Measurements from ENCODE around the gene ZNRF3. TPM values are rescaled to one million over a fixed set of nuclear protein-coding genes. Genes with fewer than 3 reads are reported as not detected.

ZNRF3 gene
- polyA plus RNA-seq, 3 donors, result 0.13 TPM; not detected in 2

DNA sequence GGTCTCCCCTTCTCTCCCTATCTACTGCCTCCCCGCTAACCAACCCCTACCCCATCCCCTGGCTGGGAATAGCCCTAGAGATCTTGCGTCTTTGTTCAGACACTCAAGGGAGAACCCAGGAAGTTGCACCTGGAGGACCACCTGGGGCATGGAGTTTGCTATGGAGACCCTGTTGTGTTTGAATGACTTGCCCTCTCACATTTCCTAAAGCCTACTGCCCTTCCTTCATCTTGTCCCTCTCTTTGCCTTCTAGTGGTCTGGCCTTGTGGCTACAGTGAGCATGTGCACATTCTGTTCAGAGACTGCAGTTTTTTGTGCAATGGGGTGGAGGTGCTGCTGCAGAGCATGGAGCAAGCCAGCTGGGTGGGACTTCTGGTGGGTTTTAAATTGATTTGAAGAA lies 42.5 kb downstream of the ZNRF3 start:
- Histone ChIP-seq H2AFZ (ENCODE audit: insufficient read depth, low read depth, low read length, poor library complexity, severe bottlenecking) (no peak overlapping the region), H3K4me3 (replicated peaks in 1 of 3; ENCODE audit: low read depth in 2 of 3, low read length in 3 of 3) (no peak overlapping the region), H3K27me3 (ENCODE audit: control insufficient read depth in 2 of 2, insufficient read depth in 2 of 2, low read length in 2 of 2) (peaks cover 0 to 3% of the 10 kb centered on the region in 2 donors), H4K20me1 (ENCODE audit: insufficient read depth, low read length) (no peaks in the 10 kb centered on the region), H3K79me2 (ENCODE audit: insufficient read depth, low read length) (no peaks in the 10 kb centered on the region), H3K9me3 (replicated peaks in 1 of 2; ENCODE audit: control insufficient read depth in 1 of 2, insufficient read depth in 1 of 2, low read length in 2 of 2) (no peaks in the 10 kb centered on the region), H3K9ac (ENCODE audit: insufficient read depth, low read length, poor library complexity, severe bottlenecking) (no peak overlapping the region), H3K27ac (ENCODE audit: low read depth in 1 of 2, low read length in 2 of 2) (no peak overlapping the region), H3K4me2 (replicated peaks; ENCODE audit: extremely low read depth, low read length, poor library complexity, severe bottlenecking) (no peak overlapping the region), H3K4me1 (ENCODE audit: control insufficient read depth in 1 of 2, insufficient read depth in 2 of 2, low read length in 2 of 2) (no peaks in the 10 kb centered on the region), H3K36me3 (replicated peaks in 1 of 2; ENCODE audit: control insufficient read depth in 1 of 2, insufficient read depth in 2 of 2, low read length in 2 of 2) (no peaks in the 10 kb centered on the region)
- no peak for DNase-seq
- WGBS (ENCODE audit: insufficient coverage), result no CpG with 5 or more reads among the region's 2 CpGs
- no peak overlapping the region for H3K27ac Mint-ChIP-seq
- TF ChIP-seq, protein P1, sequence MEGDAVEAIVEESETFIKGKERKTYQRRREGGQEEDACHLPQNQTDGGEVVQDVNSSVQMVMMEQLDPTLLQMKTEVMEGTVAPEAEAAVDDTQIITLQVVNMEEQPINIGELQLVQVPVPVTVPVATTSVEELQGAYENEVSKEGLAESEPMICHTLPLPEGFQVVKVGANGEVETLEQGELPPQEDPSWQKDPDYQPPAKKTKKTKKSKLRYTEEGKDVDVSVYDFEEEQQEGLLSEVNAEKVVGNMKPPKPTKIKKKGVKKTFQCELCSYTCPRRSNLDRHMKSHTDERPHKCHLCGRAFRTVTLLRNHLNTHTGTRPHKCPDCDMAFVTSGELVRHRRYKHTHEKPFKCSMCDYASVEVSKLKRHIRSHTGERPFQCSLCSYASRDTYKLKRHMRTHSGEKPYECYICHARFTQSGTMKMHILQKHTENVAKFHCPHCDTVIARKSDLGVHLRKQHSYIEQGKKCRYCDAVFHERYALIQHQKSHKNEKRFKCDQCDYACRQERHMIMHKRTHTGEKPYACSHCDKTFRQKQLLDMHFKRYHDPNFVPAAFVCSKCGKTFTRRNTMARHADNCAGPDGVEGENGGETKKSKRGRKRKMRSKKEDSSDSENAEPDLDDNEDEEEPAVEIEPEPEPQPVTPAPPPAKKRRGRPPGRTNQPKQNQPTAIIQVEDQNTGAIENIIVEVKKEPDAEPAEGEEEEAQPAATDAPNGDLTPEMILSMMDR (IDR thresholded peaks at IDR 0.05), result no peak
- H3K9me3 Mint-ChIP-seq, result no peaks in the 10 kb centered on the region
- peaks cover 3 to 16% (median 6%) of the 10 kb centered on the region in 3 donors for H3K27me3 Mint-ChIP-seq (ENCODE audit: low read depth in 3 of 3)
- no peak overlapping the region for H3K4me3 Mint-ChIP-seq
- no peaks in the 10 kb centered on the region for H3K4me1 Mint-ChIP-seq
- no peaks in the 10 kb centered on the region for H3K36me3 Mint-ChIP-seq
- intact Hi-C loops (cut with micrococcal nuclease), result no loop called here

DNA sequence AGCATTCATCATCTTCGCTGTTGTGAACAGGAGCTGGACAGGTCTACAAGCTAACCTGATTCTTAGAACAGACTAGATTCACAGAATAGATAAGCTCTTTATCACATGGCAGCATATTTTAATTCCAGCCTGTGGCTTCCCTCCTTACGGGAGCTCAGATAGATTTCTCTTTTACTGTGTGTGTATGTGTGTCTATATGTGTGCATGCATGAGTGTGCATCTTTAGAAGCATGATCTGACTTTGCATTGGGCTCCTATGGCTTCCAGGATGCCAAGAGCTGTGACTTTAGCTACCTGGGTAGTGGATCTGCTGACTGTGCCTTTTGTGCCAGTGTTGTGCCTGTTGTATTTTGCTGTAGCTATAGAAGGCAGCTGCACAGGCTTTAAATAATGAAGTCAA lies 44.3 kb downstream of the ZNRF3 start:
- Mint-ChIP-seq H3K36me3 (no peaks in the 10 kb centered on the region), H3K27me3 (ENCODE audit: low read depth in 3 of 3) (peaks cover 3 to 13% (median 6%) of the 10 kb centered on the region in 3 donors)

More for the DNA sequence above, 44.3 kb downstream of the ZNRF3 start:
- H3K4me2 ChIP-seq (replicated peaks; ENCODE audit: extremely low read depth, low read length, poor library complexity, severe bottlenecking), result no peak overlapping the region
- WGBS (ENCODE audit: insufficient coverage), result no CpG with 5 or more reads among the region's 2 CpGs
- no peaks in the 10 kb centered on the region for H3K9me3 ChIP-seq (replicated peaks in 1 of 2; ENCODE audit: control insufficient read depth in 1 of 2, insufficient read depth in 1 of 2, low read length in 2 of 2)
- no peaks in the 10 kb centered on the region for H3K4me1 Mint-ChIP-seq
- no peaks in the 10 kb centered on the region for H3K36me3 ChIP-seq (replicated peaks in 1 of 2; ENCODE audit: control insufficient read depth in 1 of 2, insufficient read depth in 2 of 2, low read length in 2 of 2)
- H3K4me3 Mint-ChIP-seq, result no peak overlapping the region
- no peaks in the 10 kb centered on the region for H3K4me1 ChIP-seq (ENCODE audit: control insufficient read depth in 1 of 2, insufficient read depth in 2 of 2, low read length in 2 of 2)
- H3K27me3 ChIP-seq (ENCODE audit: control insufficient read depth in 2 of 2, insufficient read depth in 2 of 2, low read length in 2 of 2), result peaks cover 0 to 3% of the 10 kb centered on the region in 2 donors
- no peaks in the 10 kb centered on the region for H3K79me2 ChIP-seq (ENCODE audit: insufficient read depth, low read length)
- H4K20me1 ChIP-seq (ENCODE audit: insufficient read depth, low read length), result no peaks in the 10 kb centered on the region
- no peak overlapping the region for H2AFZ ChIP-seq (ENCODE audit: insufficient read depth, low read depth, low read length, poor library complexity, severe bottlenecking)
- TF ChIP-seq, protein P1 (IDR thresholded peaks at IDR 0.05), result no peak
- intact Hi-C loops (cut with micrococcal nuclease), result no loop called here
- H3K9me3 Mint-ChIP-seq, result no peaks in the 10 kb centered on the region
- no peak overlapping the region for H3K27ac Mint-ChIP-seq
- DNase-seq, result no peak
- H3K9ac ChIP-seq (ENCODE audit: insufficient read depth, low read length, poor library complexity, severe bottlenecking), result no peak overlapping the region
- H3K4me3 ChIP-seq (replicated peaks in 1 of 3; ENCODE audit: low read depth in 2 of 3, low read length in 3 of 3), result no peak overlapping the region
- H3K27ac ChIP-seq (ENCODE audit: low read depth in 1 of 2, low read length in 2 of 2), result no peak overlapping the region
